HG03565 (cell line): ENCODE measurements around the gene SLC25A15.
"Not testable (repeated sequence)": the region's sequence is repeated elsewhere in the genome, so short reads cannot be mapped to it uniquely, and the experiment has no call there.

Experiments
- ATAC-seq: cut with Tn5 transposase; IDR thresholded peaks from one replicate; pipeline ENCODE4 v1.9.1; 2021; ENCODE audit warnings: mild to moderate bottlenecking, moderate library complexity; ENCODE audit not compliant: unreplicated experiment

Gene SLC25A15

GRCh38 chr13:40812724-40813445 is 23.5 kb downstream of the SLC25A15 start:
- no peak for ATAC-seq

- ATAC-seq: no peak
These were observed 24.4 kb downstream of the SLC25A15 start for GRCh38 chr13:40813667-40814454.

- no peak for ATAC-seq
These were observed 25.4 kb downstream of the SLC25A15 start for GRCh38 chr13:40814803-40815202.

GRCh38 chr13:40818926-40819325 is 29.5 kb downstream of the SLC25A15 start:
- no peak for ATAC-seq

- no peak for ATAC-seq
These were observed 30.4 kb downstream of the SLC25A15 start for GRCh38 chr13:40819797-40820315.

GRCh38 chr13:40839725-40840124 is 50.3 kb downstream of the SLC25A15 start:
- not testable (repeated sequence) for ATAC-seq

GRCh38 chr13:40840955-40841354 is 51.5 kb downstream of the SLC25A15 start:
- not testable (repeated sequence) for ATAC-seq
